Right lung (tissue), 10 donors: ENCODE results near the gene GSTO2. TPM values are rescaled to one million over a fixed set of nuclear protein-coding genes. Genes with fewer than 3 reads are reported as not detected.
A peak's percentile ranks its signal among the peaks of the same experiment; 100 is the strongest.
"Not testable (repeated sequence)": the region's sequence is repeated elsewhere in the genome, so short reads cannot be mapped to it uniquely, and the experiment has no call there.

Experiments
- DNase-seq, 2 donors: peaks; one replicate each; pipeline ENCODE4 v3.0.0-alpha.2; 2013
- long read RNA-seq, 8 donors: transcript quantifications; one replicate each; lab custom pipeline, GENCODE V29; 2026
- polyA plus RNA-seq, 5 donors: library from polyadenylated mRNA; unstranded; fragments of 120-200 nt; gene quantifications; one replicate each; pipeline versions ENCODE4 v1.2.1 to v1.2.3, GENCODE V29; 2013; ENCODE audit warnings: inconsistent platforms in 1 of 5, low replicate concordance in 1 of 5; ENCODE audit not compliant: insufficient read length in 5 of 5, insufficient read depth in 1 of 5

Gene GSTO2
- 10 to 100 TPM; 21.9 to 32.2 (median 27.3) TPM for polyA plus RNA-seq
- long read RNA-seq, donor 1, full-length matches to known transcripts = 4 of 4 reads
- long read RNA-seq, donor 1, partial matches to known transcripts = 0 of 4 reads
- long read RNA-seq, donor 1, other reads (novel, unspliced or antisense) = 0 of 4 reads
- long read RNA-seq, donor 2, full-length matches to known transcripts = 2 of 2 reads
- long read RNA-seq, donor 2, partial matches to known transcripts = 0 of 2 reads
- long read RNA-seq, donor 2, other reads (novel, unspliced or antisense) = 0 of 2 reads
- long read RNA-seq, donor 3, full-length matches to known transcripts = 1 of 1 reads
- long read RNA-seq, donor 3, partial matches to known transcripts = 0 of 1 reads
- long read RNA-seq, donor 3, other reads (novel, unspliced or antisense) = 0 of 1 reads
- long read RNA-seq, donor 4, full-length matches to known transcripts = 1 of 1 reads
- long read RNA-seq, donor 4, partial matches to known transcripts = 0 of 1 reads
- long read RNA-seq, donor 4, other reads (novel, unspliced or antisense) = 0 of 1 reads
- long read RNA-seq, donor 5, full-length matches to known transcripts = 7 of 13 reads
- long read RNA-seq, donor 5, partial matches to known transcripts = 6 of 13 reads
- long read RNA-seq, donor 5, other reads (novel, unspliced or antisense) = 0 of 13 reads
- long read RNA-seq, donor 6, full-length matches to known transcripts = 7 of 12 reads
- long read RNA-seq, donor 6, partial matches to known transcripts = 5 of 12 reads
- long read RNA-seq, donor 6, other reads (novel, unspliced or antisense) = 0 of 12 reads
- long read RNA-seq, donor 7, full-length matches to known transcripts = 3 of 3 reads
- long read RNA-seq, donor 7, partial matches to known transcripts = 0 of 3 reads
- long read RNA-seq, donor 7, other reads (novel, unspliced or antisense) = 0 of 3 reads
- long read RNA-seq, donor 8, full-length matches to known transcripts = 2 of 2 reads
- long read RNA-seq, donor 8, partial matches to known transcripts = 0 of 2 reads
- long read RNA-seq, donor 8, other reads (novel, unspliced or antisense) = 0 of 2 reads

- DNase-seq = peak; percentile 95 to 96
Measured at GRCh38 chr10:104268713-104269645, at the start of gene GSTO2. TSS of gene GSTO2 (plus strand) at chr10:104269184. CDS start at chr10:104274916, 5,732 bp downstream.

GRCh38 chr10:104220522-104220921 lies 48.5 kb upstream of the GSTO2 start:
- DNase-seq = no peak

- no peak for DNase-seq
Measured at GRCh38 chr10:104223304-104223703, 45.7 kb upstream of the GSTO2 start.

- no peak for DNase-seq
Measured at GRCh38 chr10:104230490-104230889, 38.5 kb upstream of the GSTO2 start.

- DNase-seq = peak; percentile 97
Measured at GRCh38 chr10:104231784-104232612, 37.0 kb upstream of the GSTO2 start, which contains the start of gene CFAP43. TSS of gene CFAP43 (minus strand) at chr10:104232364. CDS start at chr10:104232246, 118 bp downstream.

GRCh38 chr10:104232613-104233102 lies 36.3 kb upstream of the GSTO2 start:
- DNase-seq = no peak

- DNase-seq = no peak
Measured at GRCh38 chr10:104233817-104234216, 35.2 kb upstream of the GSTO2 start.

- no peak for DNase-seq
Measured at GRCh38 chr10:104234934-104235333, 34.0 kb upstream of the GSTO2 start.

GRCh38 chr10:104235801-104236200 lies 33.2 kb upstream of the GSTO2 start:
- DNase-seq = no peak

GRCh38 chr10:104240078-104240477 lies 28.9 kb upstream of the GSTO2 start:
- no peak for DNase-seq

- no peak for DNase-seq
Measured at GRCh38 chr10:104242545-104242944, 26.4 kb upstream of the GSTO2 start.

- not testable (repeated sequence) for DNase-seq
Measured at GRCh38 chr10:104243009-104243408, 26.0 kb upstream of the GSTO2 start.

GRCh38 chr10:104243512-104243911 lies 25.5 kb upstream of the GSTO2 start:
- no peak for DNase-seq

- no peak for DNase-seq
Measured at GRCh38 chr10:104245066-104245632, 23.8 kb upstream of the GSTO2 start.

- DNase-seq = no peak
Measured at GRCh38 chr10:104246976-104247375, 22.0 kb upstream of the GSTO2 start.

- no peak for DNase-seq
Measured at GRCh38 chr10:104247513-104248146, 21.4 kb upstream of the GSTO2 start.

- DNase-seq = not testable (repeated sequence)
Measured at GRCh38 chr10:104248931-104249330, 20.1 kb upstream of the GSTO2 start.

GRCh38 chr10:104250371-104250770 lies 18.6 kb upstream of the GSTO2 start:
- DNase-seq = no peak

- DNase-seq = no peak
Measured at GRCh38 chr10:104251443-104251842, 17.5 kb upstream of the GSTO2 start.
